Glutamatergic neuron (in vitro differentiated cells): Measurements from ENCODE around the gene ADSS1. TPM values are rescaled to one million over a fixed set of nuclear protein-coding genes. Genes with fewer than 3 reads are reported as not detected.

ENCODE experiments used
- DNase-seq: peaks from one replicate; pipeline ENCODE4 v3.0.0; 2022
- H3K27ac Mint-ChIP-seq: one replicate; pipeline ENCODE4 v1.8.0; 2020; ENCODE audit warnings: mild to moderate bottlenecking, mixed read lengths, inconsistent platforms; ENCODE audit not compliant: unreplicated experiment
- H3K27me3 Mint-ChIP-seq: one replicate; pipeline ENCODE4 v1.8.0; 2020; ENCODE audit warnings: mild to moderate bottlenecking, moderate library complexity, mixed read lengths, inconsistent platforms; ENCODE audit not compliant: unreplicated experiment
- H3K36me3 Mint-ChIP-seq: one replicate; pipeline ENCODE4 v1.8.0; 2020; ENCODE audit warnings: mild to moderate bottlenecking, mixed read lengths, inconsistent platforms; ENCODE audit not compliant: unreplicated experiment
- H3K4me1 Mint-ChIP-seq: one replicate; pipeline ENCODE4 v1.8.0; 2020; ENCODE audit warnings: mild to moderate bottlenecking, low read depth, mixed read lengths, inconsistent platforms; ENCODE audit not compliant: unreplicated experiment
- H3K4me3 Mint-ChIP-seq: one replicate; pipeline ENCODE4 v1.8.0; 2020; ENCODE audit warnings: mild to moderate bottlenecking, mixed read lengths, inconsistent platforms; ENCODE audit not compliant: unreplicated experiment
- H3K9me3 Mint-ChIP-seq: one replicate; pipeline ENCODE4 v1.8.0; 2020; ENCODE audit warnings: mild to moderate bottlenecking, moderate library complexity, mixed read lengths, inconsistent platforms; ENCODE audit not compliant: unreplicated experiment
- total RNA-seq: library from RNA; stranded (reverse); fragmentation: NEBNext Ultra II Directional; extraction: Animal tissue kit (Norgen Biotek cat#: 25700); gene quantifications from one replicate; pipeline ENCODE4 v1.2.1, GENCODE V29; 2021; ENCODE audit not compliant: unreplicated experiment
- TF ChIP-seq, protein P1 (sequence below): fragments of 200-600 bp; sonication (generic); IDR thresholded peaks from one replicate; pipeline ENCODE4 v1.5.0; 2021; ENCODE audit not compliant: partially characterized antibody, unreplicated experiment

Gene ADSS1
- total RNA-seq, 1 donor from 2014 or later, result 45.1 TPM

GRCh38 chr14:104680806-104681688, 43.0 kb upstream of the ADSS1 start:
- H3K4me3 Mint-ChIP-seq, result peak overlapping the region; percentile 60

DNA sequence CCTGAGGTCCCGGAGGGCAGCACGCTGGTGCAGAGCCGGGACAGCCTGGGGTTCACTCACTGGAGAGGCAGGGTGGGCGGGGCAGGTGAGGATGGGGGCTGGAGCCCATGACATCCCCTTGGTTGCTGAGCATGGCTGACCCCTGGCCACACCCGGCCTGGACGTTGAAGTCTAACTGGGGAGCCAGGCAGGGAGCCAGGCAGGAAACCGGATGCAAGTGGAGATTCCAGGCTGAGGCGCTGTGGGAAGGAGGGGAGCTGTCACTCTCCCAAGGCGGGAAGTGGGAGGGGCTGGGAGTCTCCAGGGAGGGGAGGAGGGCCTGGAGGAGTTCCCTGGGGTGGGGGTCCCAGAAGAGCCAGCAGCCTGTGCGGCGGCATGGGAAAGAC, 42.3 kb upstream of the ADSS1 start:
- TF ChIP-seq, protein P1, sequence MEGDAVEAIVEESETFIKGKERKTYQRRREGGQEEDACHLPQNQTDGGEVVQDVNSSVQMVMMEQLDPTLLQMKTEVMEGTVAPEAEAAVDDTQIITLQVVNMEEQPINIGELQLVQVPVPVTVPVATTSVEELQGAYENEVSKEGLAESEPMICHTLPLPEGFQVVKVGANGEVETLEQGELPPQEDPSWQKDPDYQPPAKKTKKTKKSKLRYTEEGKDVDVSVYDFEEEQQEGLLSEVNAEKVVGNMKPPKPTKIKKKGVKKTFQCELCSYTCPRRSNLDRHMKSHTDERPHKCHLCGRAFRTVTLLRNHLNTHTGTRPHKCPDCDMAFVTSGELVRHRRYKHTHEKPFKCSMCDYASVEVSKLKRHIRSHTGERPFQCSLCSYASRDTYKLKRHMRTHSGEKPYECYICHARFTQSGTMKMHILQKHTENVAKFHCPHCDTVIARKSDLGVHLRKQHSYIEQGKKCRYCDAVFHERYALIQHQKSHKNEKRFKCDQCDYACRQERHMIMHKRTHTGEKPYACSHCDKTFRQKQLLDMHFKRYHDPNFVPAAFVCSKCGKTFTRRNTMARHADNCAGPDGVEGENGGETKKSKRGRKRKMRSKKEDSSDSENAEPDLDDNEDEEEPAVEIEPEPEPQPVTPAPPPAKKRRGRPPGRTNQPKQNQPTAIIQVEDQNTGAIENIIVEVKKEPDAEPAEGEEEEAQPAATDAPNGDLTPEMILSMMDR, result no peak
- Mint-ChIP-seq H3K27me3 (peaks cover 5% of the 10 kb centered on the region), H3K9me3 (no peaks in the 10 kb centered on the region), H3K27ac (peak overlapping the region; percentile 79), H3K4me1 (peaks cover 15% of the 10 kb centered on the region), H3K36me3 (no peaks in the 10 kb centered on the region), H3K4me3 (no peak overlapping the region)
- DNase-seq, result peak; percentile 46

More at GRCh38 chr14:104680806-104681688, 43.0 kb upstream of the ADSS1 start:
- Mint-ChIP-seq H3K27me3 (peaks cover 5% of the 10 kb centered on the region), H3K4me1 (peaks cover 16% of the 10 kb centered on the region), H3K9me3 (no peaks in the 10 kb centered on the region), H3K36me3 (no peaks in the 10 kb centered on the region), H3K27ac (peak overlapping the region; percentile 79)
- TF ChIP-seq, protein P1, result no peak
- no peak for DNase-seq

- Mint-ChIP-seq H3K4me1 (peaks cover 13% of the 10 kb centered on the region), H3K4me3 (no peak overlapping the region)
Observed at GRCh38 chr14:104682107-104682593, 41.9 kb upstream of the ADSS1 start.

GRCh38 chr14:104683653-104684448, 40.2 kb upstream of the ADSS1 start:
- no peak overlapping the region for H3K4me3 Mint-ChIP-seq
- TF ChIP-seq, protein P1, result no peak
- no peak for DNase-seq
- H3K9me3 Mint-ChIP-seq, result peaks cover 1% of the 10 kb centered on the region
- H3K4me1 Mint-ChIP-seq, result peaks cover 13% of the 10 kb centered on the region
- no peak overlapping the region for H3K27ac Mint-ChIP-seq
- H3K27me3 Mint-ChIP-seq, result peaks cover 4% of the 10 kb centered on the region
- H3K36me3 Mint-ChIP-seq, result no peaks in the 10 kb centered on the region

More at GRCh38 chr14:104682107-104682593, 41.9 kb upstream of the ADSS1 start:
- Mint-ChIP-seq H3K9me3 (no peaks in the 10 kb centered on the region), H3K27ac (no peak overlapping the region), H3K36me3 (no peaks in the 10 kb centered on the region), H3K27me3 (peaks cover 4% of the 10 kb centered on the region)
- TF ChIP-seq, protein P1, result no peak
- no peak for DNase-seq

DNA sequence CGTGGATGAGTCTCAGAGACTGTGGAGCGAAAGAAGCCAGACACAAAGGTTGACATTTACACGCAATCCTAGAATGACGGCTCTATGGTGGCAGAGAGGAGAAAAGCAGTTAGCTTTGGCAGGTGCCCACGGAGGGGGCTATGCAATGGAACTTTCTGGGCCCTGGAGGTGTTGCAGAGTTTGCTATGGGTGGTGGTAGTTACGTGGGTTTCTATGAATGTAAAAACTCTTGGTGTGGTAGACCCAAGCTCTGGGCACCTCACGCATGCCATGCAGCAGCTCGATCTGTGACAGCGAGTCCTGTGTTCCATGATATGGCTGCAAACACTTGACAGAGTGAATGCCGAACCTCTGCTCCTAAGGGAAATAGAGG, 39.6 kb upstream of the ADSS1 start:
- Mint-ChIP-seq H3K4me1 (peaks cover 13% of the 10 kb centered on the region), H3K27ac (no peak overlapping the region), H3K36me3 (no peaks in the 10 kb centered on the region), H3K4me3 (no peak overlapping the region), H3K9me3 (peaks cover 1% of the 10 kb centered on the region), H3K27me3 (peaks cover 4% of the 10 kb centered on the region)
- TF ChIP-seq, protein P1, result no peak
- no peak for DNase-seq
